Heart left ventricle (tissue), 13 donors: ENCODE measurements around the gene NBPF20.
"Not testable (repeated sequence)": the region's sequence is repeated elsewhere in the genome, so short reads cannot be mapped to it uniquely, and the experiment has no call there.

ENCODE experiments used
- CTCF ChIP-seq, 12 donors: fragments of 200-600 bp; sonication (generic) in 4 of 12; IDR thresholded peaks; one replicate each; pipeline versions ENCODE4 v1.5.0 to v1.8.0; 2018 to 2022; ENCODE audit warnings: antibody characterized with exemption in 12 of 12, mild to moderate bottlenecking in 5 of 12
- POLR2A ChIP-seq, 2 donors: fragments of 450-650 bp; IDR thresholded peaks; one replicate each; pipeline ENCODE4 v1.6.1; 2017; ENCODE audit warnings: antibody characterized with exemption in 2 of 2, mild to moderate bottlenecking in 2 of 2, moderate library complexity in 2 of 2
- donor health status: ischemic (EF 13 %, LVEDD 7.1; RV severe dilation, severe dysfunction).
- donor health status: DM: no; HTN: yes; CAD: no.
- donor health status: DM: no; HTN: no; CAD: no.
- donor health status: ischemic (EF 25% LVEDD 6.9; RV normal size, moderate dysfunction).
- donor health status: ischemic (EF 25% LVEDD 5.7; RV mildly dilated, moderate dysfunction).
- donor health status: ischemic (EF 35%, LVEDD 5.7; RV mildly dilated, moderate dysfunction).
- donor health status: nonischemic (EF 11% LVEDD 7.7; RV severe dilation, severe dysfunction).
- donor health status: DM: yes; HTN: yes; CAD: no.
- donor health status: PGD.
- donor health status: ischemic (EF 29% LVEDD 5.4; RV normal size, mild dysfunction).
- donor health status: nonischemic (EF 23%, LVEDD 6.1; RV moderate dilation, normal function).

- not testable (repeated sequence) for TF ChIP-seq CTCF, POLR2A (IDR thresholded peaks at IDR 0.05)
These were observed 34.6 kb upstream of the NBPF20 start for GRCh38 chr1:145460048-145460447.
